Erythroblast (primary cell): Measurements from ENCODE around the gene CPNE9.
A peak's percentile ranks its signal among the peaks of the same experiment; 100 is the strongest.

Experiments used
- DNase-seq, 2 experiments: peaks; one replicate each; lab custom pipeline; 2025; lab: John Stamatoyannopoulos, UW
- GATA1 ChIP-seq: IDR thresholded peaks from 2 replicates; pipeline ENCODE4 v1.6.1; 2011; ENCODE audit warnings: low read depth, mild to moderate bottlenecking, control low read depth, low read length, moderate library complexity
- POLR2A ChIP-seq: IDR thresholded peaks from 2 replicates; pipeline ENCODE4 v1.6.1; 2011; ENCODE audit warnings: mild to moderate bottlenecking, low read length

CPNE9 gene

DNA sequence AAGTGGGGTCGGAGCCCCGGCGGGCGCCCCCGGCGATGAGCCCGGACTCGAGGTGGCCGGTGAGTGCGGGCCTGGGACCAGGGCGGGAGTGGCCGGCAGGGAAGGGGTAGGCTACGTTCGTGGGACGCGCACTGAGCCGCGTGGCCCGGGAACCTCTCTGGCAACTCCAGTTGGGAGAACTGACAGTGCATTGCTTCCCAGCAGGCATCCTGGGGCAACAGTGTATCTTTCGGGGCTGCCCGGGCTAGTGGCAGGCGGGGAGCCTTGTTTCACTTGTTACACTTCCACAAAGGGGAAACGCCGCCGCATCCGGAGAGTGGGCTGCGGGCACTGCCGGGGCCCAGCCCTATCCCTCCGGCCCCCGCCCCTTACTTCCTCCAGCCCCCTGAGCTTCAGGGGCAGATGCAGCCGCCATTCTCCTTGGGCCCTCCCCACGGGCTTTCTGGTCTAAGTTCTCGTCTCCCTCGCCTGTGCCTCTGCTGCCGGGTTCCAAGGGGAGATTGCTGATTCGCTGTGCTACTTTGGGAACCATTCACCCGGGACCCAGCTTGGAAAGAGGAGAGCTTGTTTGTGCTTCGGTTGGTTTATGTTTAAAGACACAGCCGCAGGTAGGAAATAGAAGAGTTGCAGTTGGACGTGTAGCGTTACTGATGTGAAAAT is 28.6 kb downstream of the CPNE9 start:
- no peak for TF ChIP-seq POLR2A
- TF ChIP-seq GATA1: no peak
- DNase-seq: peak; percentile 58 to 72

DNA sequence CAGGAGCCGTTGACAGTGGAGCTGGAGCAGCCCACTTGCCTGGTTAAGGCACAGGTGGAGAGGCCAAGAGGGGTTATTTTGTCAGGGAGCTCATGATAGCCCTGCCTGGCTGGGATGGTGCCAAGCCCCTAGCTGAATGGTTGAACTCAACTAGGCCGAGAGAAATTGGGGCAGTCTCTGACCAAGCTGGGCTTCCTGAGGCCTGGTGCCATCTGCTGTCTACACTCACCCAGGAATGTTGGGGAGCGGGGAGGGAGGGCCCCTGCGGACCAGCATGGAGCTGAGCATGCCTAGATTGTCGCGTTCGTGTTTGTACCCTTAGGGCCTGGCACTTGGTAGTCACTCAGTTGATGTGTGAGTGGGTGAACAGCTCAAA is 29.1 kb downstream of the CPNE9 start:
- TF ChIP-seq POLR2A (no peak), GATA1 (no peak)
- peak; percentile 52 to 54 for DNase-seq

DNA sequence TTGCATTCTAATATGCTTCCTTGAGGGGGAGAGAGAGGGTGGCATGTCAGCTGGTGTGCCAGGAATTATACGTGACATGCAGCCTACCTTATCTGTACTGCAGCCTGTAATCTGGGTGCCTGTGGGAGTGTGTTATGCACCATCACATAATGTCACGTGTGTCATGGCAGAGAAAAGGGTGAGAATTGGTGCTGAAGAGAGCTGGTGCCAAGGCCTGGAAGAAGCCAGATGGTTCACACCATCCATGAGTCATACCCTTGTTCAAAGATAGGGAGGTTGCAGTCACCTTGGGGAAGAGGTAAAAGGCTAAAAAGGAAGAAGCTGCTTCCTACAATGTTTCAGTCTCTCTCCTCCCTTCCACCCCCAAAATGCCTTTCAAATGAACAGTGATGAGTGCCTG is 33.2 kb downstream of the CPNE9 start:
- TF ChIP-seq POLR2A (no peak), GATA1 (no peak)
- DNase-seq: peak; percentile 50 to 63

DNA sequence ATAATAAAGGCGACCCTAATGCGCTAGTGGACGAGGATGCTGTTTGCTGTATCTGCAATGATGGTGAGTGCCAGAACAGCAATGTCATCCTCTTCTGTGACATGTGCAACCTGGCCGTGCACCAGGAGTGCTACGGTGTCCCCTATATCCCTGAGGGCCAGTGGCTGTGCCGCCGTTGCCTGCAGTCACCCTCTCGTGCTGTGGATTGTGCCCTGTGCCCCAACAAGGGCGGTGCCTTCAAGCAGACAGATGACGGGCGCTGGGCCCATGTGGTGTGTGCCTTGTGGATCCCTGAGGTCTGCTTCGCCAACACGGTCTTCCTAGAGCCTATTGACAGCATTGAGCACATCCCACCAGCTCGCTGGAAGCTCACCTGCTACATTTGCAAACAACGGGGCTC is 35.5 kb downstream of the CPNE9 start:
- TF ChIP-seq GATA1: no peak
- TF ChIP-seq POLR2A: no peak

DNA sequence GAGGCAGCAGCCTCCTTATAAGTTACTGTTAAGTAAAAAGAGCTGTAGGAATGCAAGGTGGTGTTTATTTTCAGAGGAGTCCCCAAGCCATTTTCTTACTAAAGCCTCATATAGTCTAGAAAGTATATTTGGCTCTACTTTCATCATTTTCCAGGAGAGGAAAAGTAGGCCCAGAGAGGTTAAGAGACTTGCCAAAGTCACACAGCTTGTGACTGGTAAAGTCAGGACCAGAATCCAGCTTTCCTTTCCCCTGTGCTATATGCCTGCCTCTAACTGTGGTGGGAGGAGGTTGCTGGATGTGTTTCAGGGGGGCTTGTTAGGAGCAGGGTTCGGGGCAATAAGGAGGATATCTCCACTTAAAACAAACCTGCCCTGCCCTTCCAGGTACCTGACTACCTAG is 38.9 kb downstream of the CPNE9 start:
- DNase-seq: no peak
- no peak for TF ChIP-seq GATA1
- no peak for TF ChIP-seq POLR2A

More for the DNA sequence above, 35.5 kb downstream of the CPNE9 start:
- no peak for DNase-seq

DNA sequence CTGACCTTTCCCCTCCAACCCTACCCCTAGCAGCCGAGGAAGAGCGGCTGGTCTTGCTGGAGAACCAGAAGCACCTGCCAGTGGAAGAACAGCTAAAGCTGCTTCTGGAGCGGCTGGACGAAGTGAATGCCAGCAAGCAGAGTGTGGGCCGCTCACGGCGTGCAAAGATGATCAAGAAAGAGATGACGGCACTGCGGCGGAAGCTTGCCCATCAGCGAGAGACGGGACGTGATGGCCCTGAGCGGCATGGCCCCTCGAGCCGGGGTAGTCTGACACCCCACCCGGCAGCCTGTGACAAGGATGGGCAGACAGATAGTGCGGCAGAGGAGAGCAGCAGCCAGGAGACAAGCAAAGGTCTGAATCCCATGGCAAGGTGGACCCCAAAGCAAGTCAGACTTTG is 39.9 kb downstream of the CPNE9 start:
- DNase-seq: no peak
- TF ChIP-seq GATA1 (no peak), POLR2A (no peak)

DNA sequence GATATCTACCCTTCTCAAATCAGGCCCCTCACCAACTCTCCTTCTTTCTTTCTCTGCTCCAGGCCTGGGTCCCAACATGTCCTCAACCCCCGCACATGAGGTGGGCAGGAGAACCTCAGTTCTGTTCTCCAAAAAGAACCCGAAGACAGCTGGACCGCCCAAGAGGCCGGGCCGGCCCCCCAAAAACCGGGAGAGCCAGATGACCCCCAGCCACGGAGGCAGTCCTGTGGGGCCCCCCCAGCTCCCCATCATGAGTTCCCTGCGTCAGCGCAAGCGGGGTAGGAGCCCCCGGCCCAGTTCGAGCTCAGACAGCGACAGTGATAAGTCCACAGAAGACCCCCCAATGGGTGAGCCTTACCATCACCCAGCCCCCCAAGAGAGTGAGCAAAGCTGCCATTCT is 40.5 kb downstream of the CPNE9 start:
- DNase-seq: no peak
- TF ChIP-seq GATA1 (no peak), POLR2A (no peak)

DNA sequence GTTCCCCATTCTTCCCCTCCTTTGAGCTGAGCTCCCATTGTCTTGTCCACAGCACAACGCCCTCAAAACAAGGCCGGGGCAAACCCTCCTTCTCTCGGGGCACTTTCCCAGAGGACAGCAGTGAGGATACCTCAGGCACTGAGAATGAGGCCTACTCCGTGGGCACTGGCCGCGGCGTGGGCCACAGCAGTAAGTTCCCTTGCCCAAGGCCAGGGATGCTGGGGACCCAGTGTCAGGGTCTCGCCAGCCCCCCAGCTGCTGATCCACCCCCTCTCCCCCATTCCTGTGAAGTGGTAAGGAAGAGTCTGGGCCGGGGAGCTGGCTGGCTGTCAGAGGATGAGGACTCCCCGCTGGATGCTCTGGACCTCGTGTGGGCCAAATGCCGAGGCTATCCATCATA is 41.9 kb downstream of the CPNE9 start:
- DNase-seq: no peak
- TF ChIP-seq GATA1 (no peak), POLR2A (no peak)

DNA sequence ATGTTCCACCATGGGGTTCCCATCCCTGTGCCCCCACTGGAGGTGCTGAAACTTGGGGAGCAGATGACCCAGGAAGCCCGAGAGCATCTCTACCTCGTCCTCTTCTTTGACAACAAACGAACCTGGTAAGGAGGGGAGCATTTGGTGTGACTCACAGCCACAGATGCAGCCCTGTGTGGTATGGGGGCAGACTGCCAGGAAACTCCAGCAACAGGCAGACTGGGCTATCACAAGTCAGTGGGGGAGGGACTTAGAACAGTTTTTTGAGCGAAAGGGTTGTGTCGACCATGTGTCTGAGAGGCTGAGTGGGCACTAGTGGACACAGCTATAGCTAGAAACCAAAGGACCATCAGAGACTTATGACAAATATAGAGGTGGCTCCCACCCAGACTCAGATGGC is 42.7 kb downstream of the CPNE9 start:
- TF ChIP-seq GATA1: no peak
- TF ChIP-seq POLR2A: no peak
- no peak for DNase-seq

DNA sequence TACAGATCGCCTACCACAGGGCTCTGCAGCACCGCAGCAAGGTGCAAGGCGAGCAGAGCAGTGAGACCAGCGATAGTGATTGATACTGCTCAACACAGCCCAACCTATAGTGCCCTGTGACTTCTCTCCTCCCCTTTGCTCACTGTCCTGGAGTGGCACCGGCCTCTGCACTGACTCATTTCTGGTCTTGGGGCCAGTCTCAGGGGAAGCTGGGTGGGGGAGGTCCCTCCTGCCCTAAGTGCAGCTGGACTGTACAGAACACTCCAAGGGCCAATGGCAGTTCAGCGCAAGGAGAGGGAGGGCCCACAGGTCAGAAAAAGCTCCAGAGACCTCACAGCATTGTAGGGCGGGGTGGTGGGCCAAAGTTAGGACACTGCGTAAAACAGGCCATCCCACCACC is 43.6 kb downstream of the CPNE9 start:
- no peak for DNase-seq
- no peak for TF ChIP-seq GATA1

DNA sequence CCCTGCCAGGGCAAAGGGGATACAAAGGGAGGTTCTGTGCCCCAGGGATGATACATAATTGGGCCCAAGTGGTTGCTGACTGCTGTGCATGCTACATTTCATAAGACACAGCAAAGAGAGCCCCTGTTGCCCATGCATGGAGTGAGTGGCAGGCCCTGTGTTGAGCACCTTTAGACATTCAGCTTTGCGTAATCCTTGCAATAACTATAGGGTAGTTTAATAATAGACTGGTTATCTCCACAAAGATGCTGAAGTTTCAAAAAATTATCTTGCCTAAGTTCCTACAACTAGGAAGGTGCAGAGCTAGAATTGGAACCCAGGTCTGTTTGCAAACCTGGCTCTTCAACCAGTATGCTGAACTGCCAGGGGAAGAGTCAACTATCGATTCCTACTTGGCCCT is 44.4 kb downstream of the CPNE9 start:
- DNase-seq: no peak
- no peak for TF ChIP-seq GATA1
- no peak for TF ChIP-seq POLR2A

DNA sequence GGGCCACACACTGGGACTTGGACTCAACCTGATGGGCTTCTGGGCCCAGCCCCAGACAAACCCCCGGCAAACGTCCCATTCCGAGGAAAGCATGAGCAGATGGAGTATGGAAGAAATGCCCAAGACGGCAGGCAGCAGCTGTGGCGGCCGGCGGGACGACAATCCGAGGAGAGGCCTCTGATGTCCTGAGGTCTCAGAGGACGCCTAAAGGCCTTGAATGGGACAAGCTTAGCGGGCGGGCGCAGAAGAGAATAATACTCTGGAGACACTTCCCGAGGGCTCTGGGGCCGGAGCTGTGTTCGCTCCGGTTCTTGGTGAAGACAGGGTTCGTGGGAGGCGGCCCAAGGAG is 45.6 kb downstream of the CPNE9 start:
- no peak for DNase-seq
- no peak for TF ChIP-seq GATA1
- TF ChIP-seq POLR2A: no peak

DNA sequence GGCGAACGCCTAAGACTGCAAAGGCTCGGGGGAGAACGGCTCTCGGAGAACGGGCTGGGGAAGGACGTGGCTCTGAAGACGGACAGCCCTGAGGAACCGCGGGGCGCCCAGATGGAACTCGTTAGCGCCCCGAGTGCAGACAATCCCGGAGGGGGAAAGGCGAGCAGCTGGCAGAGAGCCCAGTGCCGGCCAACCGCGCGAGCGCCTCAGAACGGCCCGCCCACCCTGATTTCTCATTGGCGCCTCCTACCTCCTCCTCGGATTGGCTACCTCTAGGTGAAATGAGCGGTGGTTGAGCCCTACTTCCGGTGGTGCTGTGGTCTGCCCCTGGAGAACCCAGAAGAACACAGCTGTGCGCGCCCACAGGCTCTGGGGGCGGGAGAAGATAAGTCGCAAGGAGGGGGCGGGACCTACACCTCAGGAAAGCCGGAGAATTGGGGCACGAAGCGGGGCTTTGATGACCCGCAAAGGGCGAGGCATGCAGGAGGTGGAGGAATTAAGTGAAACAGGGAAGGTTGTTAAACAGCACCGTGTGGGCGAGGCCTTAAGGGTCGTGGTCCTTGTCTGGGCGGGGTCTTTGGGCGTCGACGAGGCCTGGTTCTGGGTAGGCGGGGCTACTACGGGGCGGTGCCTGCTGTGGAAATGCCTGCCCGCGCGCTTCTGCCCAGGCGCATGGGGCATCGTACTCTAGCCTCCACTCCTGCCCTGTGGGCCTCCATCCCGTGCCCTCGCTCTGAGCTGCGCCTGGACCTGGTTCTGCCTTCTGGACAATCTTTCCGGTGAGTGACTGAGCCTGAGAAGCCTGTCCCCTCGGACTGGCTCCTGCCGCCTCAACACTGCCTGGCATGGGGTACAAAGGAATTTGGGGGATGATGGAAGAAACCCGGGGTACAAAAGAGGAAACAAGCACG is 46.3 kb downstream of the CPNE9 start, which contains the start of gene OGG1:
Gene OGG1 (plus strand): TSS at position 308 of the 911 bp plus-strand sequence. CDS start 335 bp downstream, at position 643.
- DNase-seq: peak; percentile 98 to 99
- TF ChIP-seq POLR2A (peak; percentile 71), GATA1 (no peak)

DNA sequence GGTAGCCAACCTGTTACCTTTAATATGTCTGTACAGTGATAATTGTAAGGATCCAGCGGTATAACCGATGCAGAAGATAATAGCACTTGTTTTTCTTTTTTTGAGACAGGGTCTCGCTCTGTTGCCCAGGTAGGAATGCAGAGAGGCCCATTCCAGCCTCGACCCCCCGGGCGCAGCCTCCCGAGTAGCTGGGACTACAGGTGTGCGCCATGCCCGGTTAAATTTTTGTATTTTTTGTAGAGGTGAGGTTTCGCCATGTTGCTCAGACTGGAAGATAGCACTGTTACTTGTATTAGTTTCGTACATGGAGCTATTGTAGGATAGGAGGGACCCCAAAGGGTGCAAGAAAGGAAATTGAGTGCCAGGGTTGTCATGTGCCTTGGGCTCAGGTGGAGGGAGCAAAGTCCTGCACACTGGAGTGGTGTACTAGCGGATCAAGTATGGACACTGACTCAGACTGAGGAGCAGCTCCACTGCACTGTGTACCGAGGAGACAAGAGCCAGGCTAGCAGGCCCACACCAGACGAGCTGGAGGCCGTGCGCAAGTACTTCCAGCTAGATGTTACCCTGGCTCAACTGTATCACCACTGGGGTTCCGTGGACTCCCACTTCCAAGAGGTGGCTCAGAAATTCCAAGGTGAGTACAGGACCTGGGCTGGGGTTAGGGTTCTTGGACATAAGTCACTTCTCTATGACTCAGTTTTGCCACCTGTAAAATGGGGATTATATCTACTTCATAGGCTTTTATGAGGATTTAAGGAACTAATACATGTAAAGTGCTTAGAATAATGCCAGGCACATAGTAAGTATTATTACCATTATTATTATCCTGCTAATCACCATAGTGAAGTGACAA is 47.2 kb downstream of the CPNE9 start:
- no peak for TF ChIP-seq POLR2A
- TF ChIP-seq GATA1: no peak
- peak; percentile 39 to 46 for DNase-seq
